ENCODE results near the gene PDE4B. TPM values are rescaled to one million over a fixed set of nuclear protein-coding genes. Genes with fewer than 3 reads are reported as not detected.

Gene PDE4B
- total RNA-seq, 1 donor from 2014 or later, result 0.29 TPM

GRCh38 chr1:66206563-66207144 is 414.0 kb downstream of the PDE4B start:
- no peak for TF ChIP-seq CTCF (IDR thresholded peaks at IDR 0.05; ENCODE audit: unreplicated experiment)
- H3K27ac Mint-ChIP-seq, result no peak overlapping the region
- H3K4me3 Mint-ChIP-seq (ENCODE audit: low read depth), result no peak overlapping the region
- peaks cover 4% of the 10 kb centered on the region for H3K36me3 Mint-ChIP-seq (ENCODE audit: insufficient read depth)
- H3K4me1 Mint-ChIP-seq (ENCODE audit: low read depth), result peaks cover 12% of the 10 kb centered on the region
- DNase-seq (ENCODE audit: low spot score, unreplicated experiment), result no peak
- H3K27me3 Mint-ChIP-seq, result no peaks in the 10 kb centered on the region
- peaks cover 24% of the 10 kb centered on the region for H3K9me3 Mint-ChIP-seq (ENCODE audit: low read depth)

- peaks cover 23% of the 10 kb centered on the region for H3K9me3 Mint-ChIP-seq (ENCODE audit: low read depth)
- no peak for TF ChIP-seq CTCF (IDR thresholded peaks at IDR 0.05; ENCODE audit: unreplicated experiment)
- H3K27me3 Mint-ChIP-seq, result no peaks in the 10 kb centered on the region
These were observed 414.8 kb downstream of the PDE4B start for GRCh38 chr1:66207484-66207883.

GRCh38 chr1:66208632-66209031 is 415.9 kb downstream of the PDE4B start:
- H3K27me3 Mint-ChIP-seq, result no peaks in the 10 kb centered on the region
- H3K36me3 Mint-ChIP-seq (ENCODE audit: insufficient read depth), result peaks cover 4% of the 10 kb centered on the region
- H3K4me3 Mint-ChIP-seq (ENCODE audit: low read depth), result no peak overlapping the region
- no peak for DNase-seq (ENCODE audit: low spot score, unreplicated experiment)
- H3K9me3 Mint-ChIP-seq (ENCODE audit: low read depth), result peaks cover 16% of the 10 kb centered on the region
- no peak for TF ChIP-seq CTCF (IDR thresholded peaks at IDR 0.05; ENCODE audit: unreplicated experiment)
- H3K4me1 Mint-ChIP-seq (ENCODE audit: low read depth), result peaks cover 12% of the 10 kb centered on the region
- no peak overlapping the region for H3K27ac Mint-ChIP-seq

More at GRCh38 chr1:66207484-66207883, 414.8 kb downstream of the PDE4B start:
- H3K36me3 Mint-ChIP-seq (ENCODE audit: insufficient read depth), result peaks cover 4% of the 10 kb centered on the region
- H3K27ac Mint-ChIP-seq, result no peak overlapping the region
- DNase-seq (ENCODE audit: low spot score, unreplicated experiment), result no peak
- no peak overlapping the region for H3K4me3 Mint-ChIP-seq (ENCODE audit: low read depth)
- H3K4me1 Mint-ChIP-seq (ENCODE audit: low read depth), result peaks cover 12% of the 10 kb centered on the region

- no peaks in the 10 kb centered on the region for H3K27me3 Mint-ChIP-seq
- H3K9me3 Mint-ChIP-seq (ENCODE audit: low read depth), result peaks cover 4% of the 10 kb centered on the region
- TF ChIP-seq CTCF (IDR thresholded peaks at IDR 0.05; ENCODE audit: unreplicated experiment), result no peak
- no peak overlapping the region for H3K4me3 Mint-ChIP-seq (ENCODE audit: low read depth)
- no peaks in the 10 kb centered on the region for H3K36me3 Mint-ChIP-seq (ENCODE audit: insufficient read depth)
- peaks cover 12% of the 10 kb centered on the region for H3K4me1 Mint-ChIP-seq (ENCODE audit: low read depth)
- no peak for DNase-seq (ENCODE audit: low spot score, unreplicated experiment)
- no peak overlapping the region for H3K27ac Mint-ChIP-seq
These were observed 418.0 kb downstream of the PDE4B start for GRCh38 chr1:66210635-66211244.

- Mint-ChIP-seq H3K27me3 (no peaks in the 10 kb centered on the region), H3K9me3 (ENCODE audit: low read depth) (no peaks in the 10 kb centered on the region), H3K27ac (no peak overlapping the region), H3K4me1 (ENCODE audit: low read depth) (peaks cover 10% of the 10 kb centered on the region), H3K36me3 (ENCODE audit: insufficient read depth) (no peaks in the 10 kb centered on the region), H3K4me3 (ENCODE audit: low read depth) (no peak overlapping the region)
- no peak for TF ChIP-seq CTCF (IDR thresholded peaks at IDR 0.05; ENCODE audit: unreplicated experiment)
- DNase-seq (ENCODE audit: low spot score, unreplicated experiment), result no peak
These were observed 418.8 kb downstream of the PDE4B start for GRCh38 chr1:66211521-66211920.

Data from progenitor cell of endocrine pancreas (in vitro differentiated cells).